ENCODE measurements around the gene EFCAB7. TPM values are rescaled to one million over a fixed set of nuclear protein-coding genes. Genes with fewer than 3 reads are reported as not detected.

Gene EFCAB7
- total and polyA plus RNA-seq, 2 of the 8 experiments (the other 6 are each of a cell fraction or from before 2014, with no cell fraction given) = 1.1 to 3.1 TPM

- TF ChIP-seq CHD7 (IDR thresholded peaks at IDR 0.05; ENCODE audit: insufficient replicate concordance, low read length) (no peak), CREB1 (IDR thresholded peaks at IDR 0.05) (no peak), ASH2L (IDR thresholded peaks at IDR 0.05; ENCODE audit: low read length) (no peak), ATF3 (IDR thresholded peaks at IDR 0.05; ENCODE audit: insufficient read depth, low read depth, low read length) (no peak), TEAD4 (IDR thresholded peaks at IDR 0.05; ENCODE audit: low read depth, low read length) (no peak), KDM1A (IDR thresholded peaks at IDR 0.05; ENCODE audit: borderline replicate concordance, low read length) (no peak), SP1 (IDR thresholded peaks at IDR 0.05; ENCODE audit: low read depth, low read length) (no peak), RFX5 (IDR thresholded peaks at IDR 0.05; ENCODE audit: borderline replicate concordance, low read depth, low read length) (no peak), POLR2AphosphoS5 (IDR thresholded peaks at IDR 0.05; ENCODE audit: low read depth, low read length) (no peak), EGR1 (IDR thresholded peaks at IDR 0.05; ENCODE audit: borderline replicate concordance, low read depth, low read length) (no peak), RBBP5 (IDR thresholded peaks at IDR 0.05; ENCODE audit: borderline replicate concordance, low read depth, low read length) (no peak), BACH1 (IDR thresholded peaks at IDR 0.05; ENCODE audit: low read length) (no peak)
Observed at GRCh38 chr1:63569640-63570316, 46.5 kb downstream of the EFCAB7 start (continued).

All from H1 (cell line).